Measurements from ENCODE around the gene CETN1. TPM values are rescaled to one million over a fixed set of nuclear protein-coding genes. Genes with fewer than 3 reads are reported as not detected.

The CETN1 gene
- total RNA-seq, 2 experiments from 2014 or later: not detected

GRCh38 chr18:596288-596881 lies 16.2 kb downstream of the CETN1 start:
- Mint-ChIP-seq H3K36me3 (no peaks in the 10 kb centered on the region), H3K27ac (no peak overlapping the region), H3K9me3 (no peaks in the 10 kb centered on the region), H3K4me3 (peak overlapping the region; percentile 36), H3K27me3 (peaks cover 32% of the 10 kb centered on the region), H3K4me1 (peaks cover 4% of the 10 kb centered on the region)
- ATAC-seq (ENCODE audit: low read depth) (peak; percentile 67), DNase-seq (peak; percentile 28)
- POLR2A ChIA-PET: interaction anchor here (0.7 kb wide), 1 partner anchor 90 kb away, joined by 3 read pairs; no protein-coding TSS in a partner anchor

- ATAC-seq (ENCODE audit: low read depth) (no peak), DNase-seq (no peak)
- Mint-ChIP-seq H3K27ac (no peak overlapping the region), H3K27me3 (peaks cover 38% of the 10 kb centered on the region), H3K9me3 (no peaks in the 10 kb centered on the region), H3K36me3 (no peaks in the 10 kb centered on the region), H3K4me3 (no peak overlapping the region), H3K4me1 (peaks cover 4% of the 10 kb centered on the region)
- POLR2A ChIA-PET: no interaction called here
Measured at GRCh38 chr18:598124-598589, 18.0 kb downstream of the CETN1 start.

GRCh38 chr18:600107-600506 lies 19.9 kb downstream of the CETN1 start:
- peaks cover 4% of the 10 kb centered on the region for H3K4me1 Mint-ChIP-seq
- no peaks in the 10 kb centered on the region for H3K9me3 Mint-ChIP-seq
- DNase-seq (no peak), ATAC-seq (ENCODE audit: low read depth) (no peak)
- POLR2A ChIA-PET: no interaction called here
- H3K27me3 Mint-ChIP-seq: peaks cover 40% of the 10 kb centered on the region
- no peak overlapping the region for H3K4me3 Mint-ChIP-seq
- no peak overlapping the region for H3K27ac Mint-ChIP-seq
- no peaks in the 10 kb centered on the region for H3K36me3 Mint-ChIP-seq

DNA sequence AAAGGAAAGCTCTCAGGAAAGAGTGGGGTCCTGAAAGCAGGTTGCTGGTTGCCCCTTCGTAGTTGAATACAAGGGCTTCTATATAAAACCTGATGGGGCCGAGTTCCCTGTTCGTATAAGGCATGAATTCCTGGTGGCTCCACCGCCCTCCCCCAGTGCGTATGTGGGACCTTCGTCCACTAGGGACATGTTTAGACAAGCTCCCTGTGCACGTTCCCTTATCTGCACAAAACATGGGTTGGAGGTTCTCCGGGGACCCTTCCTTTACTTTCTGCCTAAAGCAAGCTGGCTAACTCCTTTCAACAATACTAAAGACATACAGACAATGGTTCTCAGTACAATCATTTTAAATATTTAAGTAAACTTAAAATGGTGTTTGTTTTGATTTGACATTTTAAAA lies 24.6 kb downstream of the CETN1 start:
- Mint-ChIP-seq H3K27me3 (peaks cover 28% of the 10 kb centered on the region), H3K9me3 (no peaks in the 10 kb centered on the region), H3K27ac (no peak overlapping the region), H3K4me3 (no peak overlapping the region), H3K36me3 (no peaks in the 10 kb centered on the region), H3K4me1 (no peaks in the 10 kb centered on the region)
- ATAC-seq (ENCODE audit: low read depth) (no peak), DNase-seq (no peak)
- POLR2A ChIA-PET: no interaction called here

DNA sequence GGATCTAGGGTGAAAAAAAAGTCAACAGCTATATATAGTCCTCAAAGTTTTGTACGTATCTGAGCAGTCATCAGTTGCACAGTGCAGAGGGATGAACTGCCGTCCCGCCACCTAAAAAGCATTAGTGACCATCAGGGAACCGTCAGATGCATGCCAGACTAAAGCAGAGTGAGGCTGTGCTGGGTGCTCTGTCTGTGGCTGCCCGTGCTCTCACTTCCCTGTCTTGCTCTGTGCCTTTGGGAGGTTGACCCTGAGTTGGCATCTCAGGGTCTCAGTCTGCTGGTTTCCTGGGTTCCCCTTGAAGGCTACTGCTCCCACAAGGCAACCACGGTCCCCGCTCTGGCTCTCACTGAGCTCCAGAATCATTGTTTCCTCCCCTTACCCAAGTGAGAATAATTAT lies 27.8 kb downstream of the CETN1 start:
- H3K4me3 Mint-ChIP-seq: no peak overlapping the region
- POLR2A ChIA-PET: no interaction called here
- no peaks in the 10 kb centered on the region for H3K4me1 Mint-ChIP-seq
- peaks cover 8% of the 10 kb centered on the region for H3K27me3 Mint-ChIP-seq
- H3K9me3 Mint-ChIP-seq: no peaks in the 10 kb centered on the region
- no peaks in the 10 kb centered on the region for H3K36me3 Mint-ChIP-seq
- H3K27ac Mint-ChIP-seq: no peak overlapping the region
- ATAC-seq (ENCODE audit: low read depth) (no peak), DNase-seq (no peak)

- Mint-ChIP-seq H3K27ac (no peak overlapping the region), H3K27me3 (peaks cover 3% of the 10 kb centered on the region), H3K36me3 (no peaks in the 10 kb centered on the region), H3K4me1 (no peaks in the 10 kb centered on the region), H3K4me3 (no peak overlapping the region), H3K9me3 (no peaks in the 10 kb centered on the region)
- POLR2A ChIA-PET: no interaction called here
- ATAC-seq (ENCODE audit: low read depth): no peak
- DNase-seq: no peak
Measured at GRCh38 chr18:610214-610928, 30.2 kb downstream of the CETN1 start.

GRCh38 chr18:612156-612555 lies 32.0 kb downstream of the CETN1 start:
- no peak overlapping the region for H3K4me3 Mint-ChIP-seq
- ATAC-seq (ENCODE audit: low read depth) (no peak), DNase-seq (no peak)
- no peaks in the 10 kb centered on the region for H3K36me3 Mint-ChIP-seq
- H3K9me3 Mint-ChIP-seq: no peaks in the 10 kb centered on the region
- H3K4me1 Mint-ChIP-seq: no peaks in the 10 kb centered on the region
- POLR2A ChIA-PET: no interaction called here
- no peaks in the 10 kb centered on the region for H3K27me3 Mint-ChIP-seq
- no peak overlapping the region for H3K27ac Mint-ChIP-seq

DNA sequence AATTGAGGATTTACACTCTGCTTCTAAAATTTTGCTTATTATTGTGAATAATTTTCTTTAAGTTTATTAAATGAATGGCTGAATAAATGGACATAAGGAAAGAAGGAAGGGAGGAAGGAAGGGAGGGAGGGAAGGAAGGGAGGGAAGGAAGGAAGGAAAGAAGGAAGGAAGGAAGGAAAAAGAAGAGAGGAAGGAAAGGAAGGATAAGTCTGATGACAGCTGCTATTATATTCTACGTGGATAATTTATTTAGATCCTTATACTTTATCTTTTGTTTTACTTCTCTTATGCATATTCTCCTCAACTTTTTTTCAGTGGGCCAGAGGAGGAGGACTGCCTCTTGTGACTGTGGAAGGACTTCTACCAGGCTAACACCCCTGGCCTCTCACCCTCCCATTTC lies 34.0 kb downstream of the CETN1 start:
- Mint-ChIP-seq H3K4me3 (no peak overlapping the region), H3K4me1 (no peaks in the 10 kb centered on the region)
- POLR2A ChIA-PET: no interaction called here

DNA sequence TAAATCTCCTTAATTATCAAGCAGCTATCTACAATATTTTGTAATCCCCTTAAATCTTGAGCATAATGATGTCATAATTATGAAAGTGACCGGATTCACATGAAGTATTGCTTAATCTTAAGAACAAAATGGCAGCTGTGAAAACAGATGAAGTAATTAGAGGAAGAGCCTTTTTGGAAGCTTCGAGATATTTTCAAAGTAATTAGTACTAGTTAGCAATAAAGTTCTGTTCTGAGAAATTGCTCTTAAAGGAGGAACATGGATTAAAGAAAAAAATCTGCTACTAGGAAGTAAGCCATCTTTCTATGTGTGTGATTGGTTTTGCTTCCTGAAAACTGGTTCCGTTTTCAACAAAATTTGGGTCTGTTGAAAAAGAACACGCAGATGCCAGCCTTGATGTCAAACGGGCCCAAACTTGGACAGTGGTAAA lies 34.9 kb downstream of the CETN1 start:
- no peak overlapping the region for H3K4me3 Mint-ChIP-seq
- DNase-seq: no peak
- ATAC-seq (ENCODE audit: low read depth): no peak
- POLR2A ChIA-PET: no interaction called here
- H3K27ac Mint-ChIP-seq: no peak overlapping the region
- H3K4me1 Mint-ChIP-seq: no peaks in the 10 kb centered on the region
- H3K27me3 Mint-ChIP-seq: peaks cover 8% of the 10 kb centered on the region
- H3K9me3 Mint-ChIP-seq: no peaks in the 10 kb centered on the region
- no peaks in the 10 kb centered on the region for H3K36me3 Mint-ChIP-seq

More for the DNA sequence above, 34.0 kb downstream of the CETN1 start:
- Mint-ChIP-seq H3K27ac (no peak overlapping the region), H3K36me3 (no peaks in the 10 kb centered on the region), H3K9me3 (no peaks in the 10 kb centered on the region), H3K27me3 (peaks cover 8% of the 10 kb centered on the region)
- DNase-seq: no peak
- ATAC-seq (ENCODE audit: low read depth): no peak

DNA sequence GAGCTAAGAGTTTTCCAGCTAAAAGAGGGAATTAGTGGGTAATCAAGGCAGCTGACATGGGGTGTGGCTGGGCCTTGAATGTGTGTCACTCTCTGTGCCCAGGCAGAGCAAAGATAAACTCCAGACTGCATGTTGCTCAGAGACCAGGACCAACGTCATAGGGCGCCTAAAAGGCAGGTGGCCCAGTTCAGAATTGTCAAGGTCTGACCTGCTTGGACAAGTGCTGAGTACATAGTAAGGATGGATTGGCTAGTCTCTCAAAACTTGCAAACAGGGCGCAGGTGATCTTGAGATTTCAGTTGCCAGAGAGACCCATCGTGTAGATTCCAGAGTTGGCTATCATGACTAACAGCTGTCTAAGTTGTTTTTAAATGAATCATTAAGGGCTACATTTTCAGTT lies 35.6 kb downstream of the CETN1 start:
- no peaks in the 10 kb centered on the region for H3K4me1 Mint-ChIP-seq

GRCh38 chr18:616380-616995 lies 36.3 kb downstream of the CETN1 start:
- no peaks in the 10 kb centered on the region for H3K36me3 Mint-ChIP-seq
- DNase-seq (no peak), ATAC-seq (ENCODE audit: low read depth) (no peak)
- POLR2A ChIA-PET: interaction anchor here (0.6 kb wide), 1 partner anchor 66 kb away, joined by 5 read pairs; no protein-coding TSS in a partner anchor
- H3K4me1 Mint-ChIP-seq: no peaks in the 10 kb centered on the region
- peaks cover 16% of the 10 kb centered on the region for H3K27me3 Mint-ChIP-seq
- H3K27ac Mint-ChIP-seq: no peak overlapping the region
- no peaks in the 10 kb centered on the region for H3K9me3 Mint-ChIP-seq
- no peak overlapping the region for H3K4me3 Mint-ChIP-seq

More for the DNA sequence above, 35.6 kb downstream of the CETN1 start:
- Mint-ChIP-seq H3K36me3 (no peaks in the 10 kb centered on the region), H3K4me3 (no peak overlapping the region), H3K27me3 (peaks cover 11% of the 10 kb centered on the region), H3K27ac (no peak overlapping the region), H3K9me3 (no peaks in the 10 kb centered on the region)
- ATAC-seq (ENCODE audit: low read depth) (no peak), DNase-seq (no peak)
- POLR2A ChIA-PET: interaction anchor here (0.6 kb wide), 1 partner anchor 66 kb away, joined by 5 read pairs; no protein-coding TSS in a partner anchor

- Mint-ChIP-seq H3K4me3 (no peak overlapping the region), H3K9me3 (no peaks in the 10 kb centered on the region), H3K4me1 (no peaks in the 10 kb centered on the region), H3K27me3 (peaks cover 19% of the 10 kb centered on the region), H3K27ac (no peak overlapping the region), H3K36me3 (no peaks in the 10 kb centered on the region)
- POLR2A ChIA-PET: no interaction called here
- ATAC-seq (ENCODE audit: low read depth) (no peak), DNase-seq (no peak)
Measured at GRCh38 chr18:617970-618504, 37.9 kb downstream of the CETN1 start.

DNA sequence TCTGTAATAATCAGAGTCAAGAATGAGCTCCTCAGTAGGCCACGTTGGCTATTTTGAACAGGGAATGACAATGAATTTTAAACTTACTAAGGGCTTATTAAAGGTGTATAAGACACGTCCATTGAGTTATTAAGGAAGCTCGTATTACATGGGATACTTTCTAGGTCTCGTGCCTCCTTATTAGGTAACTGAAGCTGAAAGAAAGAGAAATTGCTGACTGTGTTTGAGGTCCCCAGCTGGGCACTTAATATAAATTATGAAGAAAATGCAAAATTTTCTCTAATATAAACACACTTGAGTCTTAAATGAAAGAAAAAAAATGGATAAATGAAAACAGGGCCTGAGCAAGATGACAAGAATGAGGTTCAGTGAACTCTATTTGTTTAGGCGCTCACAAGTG lies 38.4 kb downstream of the CETN1 start:
- no peaks in the 10 kb centered on the region for H3K36me3 Mint-ChIP-seq
- ATAC-seq (ENCODE audit: low read depth) (no peak), DNase-seq (no peak)
- peaks cover 20% of the 10 kb centered on the region for H3K27me3 Mint-ChIP-seq
- POLR2A ChIA-PET: no interaction called here
- no peaks in the 10 kb centered on the region for H3K4me1 Mint-ChIP-seq
- H3K9me3 Mint-ChIP-seq: no peaks in the 10 kb centered on the region
- no peak overlapping the region for H3K4me3 Mint-ChIP-seq
- no peak overlapping the region for H3K27ac Mint-ChIP-seq

All from activated naive CD8-positive, alpha-beta T cell treated with anti-CD3 and anti-CD28 coated beads, Interleukin-2, amount 10 ng/mL, durations not matched to agents 7 days and 5 days (primary cell).